ENCODE measurements around the gene DDX51.

The DDX51 gene

DNA sequence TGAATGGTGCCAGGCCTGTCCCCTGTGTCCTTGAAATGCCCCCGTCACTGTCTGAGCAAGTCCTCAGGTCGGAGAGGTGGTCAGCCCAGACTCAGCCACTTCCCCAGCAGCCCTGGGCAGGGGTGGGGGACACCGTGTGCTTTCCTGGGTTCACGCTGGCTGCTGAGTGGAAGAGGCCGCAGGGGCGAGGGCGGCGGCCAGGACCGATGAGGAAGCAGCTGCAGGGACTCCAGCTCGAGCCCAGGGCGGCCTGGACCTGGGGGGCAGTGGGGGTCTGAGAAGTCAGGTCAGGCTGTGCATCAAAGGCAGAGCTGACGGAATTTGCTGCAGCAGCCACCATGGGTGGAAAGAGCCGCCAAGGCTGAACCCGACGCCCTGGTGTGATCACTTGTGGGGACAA lies 28.5 kb upstream of the DDX51 start:
- TF ChIP-seq, protein P1, sequence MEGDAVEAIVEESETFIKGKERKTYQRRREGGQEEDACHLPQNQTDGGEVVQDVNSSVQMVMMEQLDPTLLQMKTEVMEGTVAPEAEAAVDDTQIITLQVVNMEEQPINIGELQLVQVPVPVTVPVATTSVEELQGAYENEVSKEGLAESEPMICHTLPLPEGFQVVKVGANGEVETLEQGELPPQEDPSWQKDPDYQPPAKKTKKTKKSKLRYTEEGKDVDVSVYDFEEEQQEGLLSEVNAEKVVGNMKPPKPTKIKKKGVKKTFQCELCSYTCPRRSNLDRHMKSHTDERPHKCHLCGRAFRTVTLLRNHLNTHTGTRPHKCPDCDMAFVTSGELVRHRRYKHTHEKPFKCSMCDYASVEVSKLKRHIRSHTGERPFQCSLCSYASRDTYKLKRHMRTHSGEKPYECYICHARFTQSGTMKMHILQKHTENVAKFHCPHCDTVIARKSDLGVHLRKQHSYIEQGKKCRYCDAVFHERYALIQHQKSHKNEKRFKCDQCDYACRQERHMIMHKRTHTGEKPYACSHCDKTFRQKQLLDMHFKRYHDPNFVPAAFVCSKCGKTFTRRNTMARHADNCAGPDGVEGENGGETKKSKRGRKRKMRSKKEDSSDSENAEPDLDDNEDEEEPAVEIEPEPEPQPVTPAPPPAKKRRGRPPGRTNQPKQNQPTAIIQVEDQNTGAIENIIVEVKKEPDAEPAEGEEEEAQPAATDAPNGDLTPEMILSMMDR (IDR thresholded peaks at IDR 0.05; ENCODE audit: extremely low read depth, missing control alignments), result no peak
- no peak for DNase-seq (ENCODE audit: low spot score)

- TF ChIP-seq, protein P1 (IDR thresholded peaks at IDR 0.05; ENCODE audit: extremely low read depth, missing control alignments), result no peak
- no peak for DNase-seq (ENCODE audit: low spot score)
Observed at GRCh38 chr12:132171968-132172521, 27.9 kb upstream of the DDX51 start.

DNA sequence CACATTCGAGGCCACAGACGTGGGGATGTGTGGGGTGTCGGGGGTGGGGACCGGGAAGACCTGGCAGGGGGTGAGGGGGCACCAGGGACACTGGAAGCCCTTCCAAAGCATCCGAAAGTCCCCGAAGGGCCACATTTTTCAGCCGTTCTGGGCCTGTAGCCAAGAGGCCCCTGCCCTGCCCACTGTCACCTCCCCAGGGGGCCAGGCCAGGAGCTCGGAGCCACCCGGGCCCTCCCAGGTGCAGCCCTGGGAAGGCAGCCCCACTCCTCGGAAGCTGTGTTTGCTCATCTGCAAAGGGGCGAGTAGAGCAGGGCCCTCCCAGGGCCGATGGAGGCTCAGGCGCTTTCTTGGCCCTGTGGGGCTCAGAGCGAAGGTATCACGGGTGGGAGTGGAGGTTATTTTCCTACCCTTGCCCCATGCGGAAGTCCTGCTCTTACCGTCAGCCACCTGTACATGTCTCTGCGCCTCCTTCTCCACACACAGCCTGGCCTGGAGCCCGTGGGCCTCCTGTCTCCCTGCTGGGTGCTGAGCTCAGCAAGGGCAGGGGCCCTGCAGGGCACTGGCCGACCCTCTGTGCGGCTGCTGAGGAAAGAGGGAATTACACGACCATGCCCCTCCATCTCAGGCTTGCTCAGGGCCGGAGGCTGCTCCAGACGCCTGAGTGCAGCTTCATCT lies 27.3 kb upstream of the DDX51 start:
- TF ChIP-seq, protein P1 (IDR thresholded peaks at IDR 0.05; ENCODE audit: extremely low read depth, missing control alignments), result no peak
- DNase-seq (ENCODE audit: low spot score), result no peak

DNA sequence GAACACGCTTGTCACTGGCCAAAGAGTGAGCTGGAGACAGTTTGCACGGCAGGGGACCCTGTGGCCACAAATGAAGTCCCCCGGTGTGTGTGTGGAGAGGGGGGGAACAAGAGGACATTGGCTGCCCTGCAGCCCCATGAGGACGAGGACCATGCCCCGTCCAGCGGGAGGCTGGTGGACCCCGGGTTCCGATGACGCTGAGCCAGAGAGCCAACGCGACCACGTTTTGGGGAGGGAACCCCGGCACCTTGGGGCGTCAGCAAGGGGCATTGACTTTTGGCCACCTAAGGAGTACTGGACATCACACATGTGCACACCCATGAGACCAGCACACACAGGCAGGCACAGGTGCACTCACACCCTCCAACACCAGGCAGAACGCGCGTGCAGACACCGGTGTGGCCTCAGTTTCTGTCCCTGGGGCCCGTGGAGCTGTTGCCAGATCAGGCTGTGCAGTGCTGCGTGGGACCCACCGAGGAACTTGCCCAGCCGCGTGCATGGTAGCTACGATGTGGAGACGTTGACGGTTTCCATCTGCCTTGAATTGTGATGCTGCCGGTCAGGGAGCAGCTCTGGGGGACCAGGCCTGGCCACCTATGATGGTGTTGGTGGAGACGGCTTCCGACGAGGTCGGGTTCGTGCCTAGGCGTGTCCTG lies 26.6 kb upstream of the DDX51 start:
- no peak for DNase-seq (ENCODE audit: low spot score)
- TF ChIP-seq, protein P1 (IDR thresholded peaks at IDR 0.05; ENCODE audit: extremely low read depth, missing control alignments), result no peak

- DNase-seq (ENCODE audit: low spot score), result no peak
Observed at GRCh38 chr12:132170094-132170636, 26.0 kb upstream of the DDX51 start.

GRCh38 chr12:132169376-132169775 lies 25.3 kb upstream of the DDX51 start:
- TF ChIP-seq, protein P1 (IDR thresholded peaks at IDR 0.05; ENCODE audit: extremely low read depth, missing control alignments), result no peak
- DNase-seq (ENCODE audit: low spot score), result no peak

More at GRCh38 chr12:132170094-132170636, 26.0 kb upstream of the DDX51 start:
- TF ChIP-seq, protein P1 (IDR thresholded peaks at IDR 0.05; ENCODE audit: extremely low read depth, missing control alignments), result no peak
